ENCODE results near the gene LARGE1. TPM values are rescaled to one million over a fixed set of nuclear protein-coding genes. Genes with fewer than 3 reads are reported as not detected.

LARGE1 gene
- polyA plus RNA-seq, 3 donors, result 0.05 to 0.13 TPM; not detected in 1

- Mint-ChIP-seq H3K27ac (no peak overlapping the region), H3K27me3 (ENCODE audit: low read depth in 3 of 3) (peaks cover 0 to under 1% (median 0%) of the 10 kb centered on the region in 3 donors)
- H3K9ac ChIP-seq (ENCODE audit: insufficient read depth, low read length, poor library complexity, severe bottlenecking), result no peak overlapping the region
Measured at GRCh38 chr22:33842421-33843094, 77.7 kb downstream of the LARGE1 start.

GRCh38 chr22:33842006-33842354 is 78.3 kb downstream of the LARGE1 start:
- DNase-seq, result no peak
- Histone ChIP-seq H3K4me1 (ENCODE audit: control insufficient read depth in 1 of 2, insufficient read depth in 2 of 2, low read length in 2 of 2) (no peaks in the 10 kb centered on the region), H3K4me2 (replicated peaks; ENCODE audit: extremely low read depth, low read length, poor library complexity, severe bottlenecking) (no peak overlapping the region), H3K9me3 (replicated peaks in 1 of 2; ENCODE audit: control insufficient read depth in 1 of 2, insufficient read depth in 1 of 2, low read length in 2 of 2) (peaks cover 9 to 22% of the 10 kb centered on the region in 2 donors), H4K20me1 (ENCODE audit: insufficient read depth, low read length) (no peaks in the 10 kb centered on the region), H3K79me2 (ENCODE audit: insufficient read depth, low read length) (no peaks in the 10 kb centered on the region), H3K27me3 (ENCODE audit: control insufficient read depth in 2 of 2, insufficient read depth in 2 of 2, low read length in 2 of 2) (no peaks in the 10 kb centered on the region), H3K36me3 (replicated peaks in 1 of 2; ENCODE audit: control insufficient read depth in 1 of 2, insufficient read depth in 2 of 2, low read length in 2 of 2) (no peaks in the 10 kb centered on the region), H2AFZ (ENCODE audit: insufficient read depth, low read depth, low read length, poor library complexity, severe bottlenecking) (no peak overlapping the region), H3K9ac (ENCODE audit: insufficient read depth, low read length, poor library complexity, severe bottlenecking) (no peak overlapping the region), H3K27ac (ENCODE audit: low read depth in 1 of 2, low read length in 2 of 2) (no peak overlapping the region), H3K4me3 (replicated peaks in 1 of 3; ENCODE audit: low read depth in 2 of 3, low read length in 3 of 3) (no peak overlapping the region)
- peaks cover 9 to 42% (median 18%) of the 10 kb centered on the region in 7 donors for H3K9me3 Mint-ChIP-seq
- no peak overlapping the region for H3K4me3 Mint-ChIP-seq
- no peak for TF ChIP-seq CTCF (IDR thresholded peaks at IDR 0.05)
- intact Hi-C loops (cut with micrococcal nuclease), result no loop called here
- 92% methylated on average over 3 of the region's 12 CpGs for WGBS (ENCODE audit: insufficient coverage)
- H3K27me3 Mint-ChIP-seq (ENCODE audit: low read depth in 3 of 3), result no peaks in the 10 kb centered on the region
- H3K4me1 Mint-ChIP-seq, result no peaks in the 10 kb centered on the region
- H3K27ac Mint-ChIP-seq, result no peak overlapping the region
- no peaks in the 10 kb centered on the region for H3K36me3 Mint-ChIP-seq

More at GRCh38 chr22:33842421-33843094, 77.7 kb downstream of the LARGE1 start:
- no peaks in the 10 kb centered on the region for H3K79me2 ChIP-seq (ENCODE audit: insufficient read depth, low read length)
- no peak for DNase-seq
- no peak overlapping the region for H3K4me3 ChIP-seq (replicated peaks in 1 of 3; ENCODE audit: low read depth in 2 of 3, low read length in 3 of 3)
- no peak overlapping the region for H2AFZ ChIP-seq (ENCODE audit: insufficient read depth, low read depth, low read length, poor library complexity, severe bottlenecking)
- no peaks in the 10 kb centered on the region for H3K27me3 ChIP-seq (ENCODE audit: control insufficient read depth in 2 of 2, insufficient read depth in 2 of 2, low read length in 2 of 2)
- H3K4me1 ChIP-seq (ENCODE audit: control insufficient read depth in 1 of 2, insufficient read depth in 2 of 2, low read length in 2 of 2), result no peaks in the 10 kb centered on the region
- H3K4me2 ChIP-seq (replicated peaks; ENCODE audit: extremely low read depth, low read length, poor library complexity, severe bottlenecking), result no peak overlapping the region
- peaks cover 9 to 25% of the 10 kb centered on the region in 2 donors for H3K9me3 ChIP-seq (replicated peaks in 1 of 2; ENCODE audit: control insufficient read depth in 1 of 2, insufficient read depth in 1 of 2, low read length in 2 of 2)
- H3K27ac ChIP-seq (ENCODE audit: low read depth in 1 of 2, low read length in 2 of 2), result no peak overlapping the region
- Mint-ChIP-seq H3K36me3 (no peaks in the 10 kb centered on the region), H3K4me1 (no peaks in the 10 kb centered on the region), H3K4me3 (no peak overlapping the region), H3K9me3 (peaks cover 9 to 42% (median 18%) of the 10 kb centered on the region in 7 donors)
- no peaks in the 10 kb centered on the region for H3K36me3 ChIP-seq (replicated peaks in 1 of 2; ENCODE audit: control insufficient read depth in 1 of 2, insufficient read depth in 2 of 2, low read length in 2 of 2)
- no peak for TF ChIP-seq CTCF (IDR thresholded peaks at IDR 0.05)
- no peaks in the 10 kb centered on the region for H4K20me1 ChIP-seq (ENCODE audit: insufficient read depth, low read length)
- 85% methylated on average over 2 of the region's 6 CpGs for WGBS (ENCODE audit: insufficient coverage)
- intact Hi-C loops (cut with micrococcal nuclease), result no loop called here
